SJSA1 (cell line): ENCODE measurements around the gene KRAS. TPM values are rescaled to one million over a fixed set of nuclear protein-coding genes. Genes with fewer than 3 reads are reported as not detected.

Experiments
- DNase-seq, 2 experiments: peaks; one replicate each; pipeline ENCODE4 v3.0.0-alpha.2; 2015 to 2020; ENCODE audit warnings: low spot score in 2 of 2, low read depth in 1 of 2
- H3K27ac ChIP-seq: fragments of 250-450 bp; sonication (Bioruptor Pico); 2 replicates; pipeline ENCODE4 v1.5.1; 2020; ENCODE audit warnings: mild to moderate bottlenecking, moderate library complexity
- H3K27me3 ChIP-seq: fragments of 250-450 bp; sonication (Bioruptor Pico); replicated peaks from 2 replicates; pipeline ENCODE4 v1.5.1; 2020; ENCODE audit warnings: mild to moderate bottlenecking, moderate library complexity
- H3K36me3 ChIP-seq: fragments of 250-450 bp; sonication (Bioruptor Pico); 2 replicates; pipeline ENCODE4 v1.5.1; 2020; ENCODE audit warnings: mild to moderate bottlenecking
- H3K4me1 ChIP-seq: fragments of 250-450 bp; sonication (Bioruptor Pico); replicated peaks from 2 replicates; pipeline ENCODE4 v1.6.1; 2021; ENCODE audit warnings: mild to moderate bottlenecking
- H3K4me3 ChIP-seq: fragments of 250-450 bp; sonication (Bioruptor Pico); 2 replicates; pipeline ENCODE4 v1.5.1; 2020; ENCODE audit warnings: mild to moderate bottlenecking
- H3K9me3 ChIP-seq: fragments of 250-450 bp; sonication (Bioruptor Pico); replicated peaks from 2 replicates; pipeline ENCODE4 v1.5.1; 2020; ENCODE audit warnings: mild to moderate bottlenecking
- total RNA-seq: library from RNA; depleted of rRNA; stranded (reverse); fragments of >200 nt; shearing (Covaris generic); gene quantifications from 2 replicates; pipeline ENCODE4 v1.2.3, GENCODE V29; 2014

Gene KRAS
- total RNA-seq, 1 experiment from 2014 or later: 18.7 TPM

GRCh38 chr12:25266497-25266896 is 15.8 kb upstream of the KRAS start:
- DNase-seq: no peak
- no peaks in the 10 kb centered on the region for H3K27me3 ChIP-seq
- H3K9me3 ChIP-seq: no peaks in the 10 kb centered on the region
- H3K27ac ChIP-seq: no peak overlapping the region
- H3K4me1 ChIP-seq: no peaks in the 10 kb centered on the region
- no peaks in the 10 kb centered on the region for H3K36me3 ChIP-seq
- H3K4me3 ChIP-seq: no peak overlapping the region

GRCh38 chr12:25264862-25265261 is 14.1 kb upstream of the KRAS start:
- Histone ChIP-seq H3K9me3 (no peaks in the 10 kb centered on the region), H3K27me3 (no peaks in the 10 kb centered on the region), H3K36me3 (no peaks in the 10 kb centered on the region), H3K4me1 (no peaks in the 10 kb centered on the region), H3K27ac (no peak overlapping the region), H3K4me3 (no peak overlapping the region)
- DNase-seq: no peak

- H3K27me3 ChIP-seq: no peaks in the 10 kb centered on the region
- DNase-seq: no peak
- no peaks in the 10 kb centered on the region for H3K36me3 ChIP-seq
- H3K27ac ChIP-seq: no peak overlapping the region
- H3K4me1 ChIP-seq: no peaks in the 10 kb centered on the region
- no peaks in the 10 kb centered on the region for H3K9me3 ChIP-seq
- no peak overlapping the region for H3K4me3 ChIP-seq
Measured at GRCh38 chr12:25264114-25264513, 13.4 kb upstream of the KRAS start.

- Histone ChIP-seq H3K9me3 (no peaks in the 10 kb centered on the region), H3K4me1 (no peaks in the 10 kb centered on the region), H3K4me3 (no peak overlapping the region), H3K27me3 (no peaks in the 10 kb centered on the region), H3K36me3 (no peaks in the 10 kb centered on the region), H3K27ac (no peak overlapping the region)
- DNase-seq: no peak
Measured at GRCh38 chr12:25263594-25263993, 12.9 kb upstream of the KRAS start.

GRCh38 chr12:25262389-25263074 is 11.8 kb upstream of the KRAS start:
- no peaks in the 10 kb centered on the region for H3K9me3 ChIP-seq
- no peak for DNase-seq

GRCh38 chr12:25257590-25258324 is 7.0 kb upstream of the KRAS start:
- H3K27ac ChIP-seq: no peak overlapping the region
- no peak for DNase-seq
- no peaks in the 10 kb centered on the region for H3K9me3 ChIP-seq
- no peak overlapping the region for H3K4me3 ChIP-seq
- H3K36me3 ChIP-seq: no peaks in the 10 kb centered on the region
- no peaks in the 10 kb centered on the region; the same call in 1 of the 2 replicates for H3K4me1 ChIP-seq
- H3K27me3 ChIP-seq: no peaks in the 10 kb centered on the region

More at GRCh38 chr12:25262389-25263074, 11.8 kb upstream of the KRAS start:
- Histone ChIP-seq H3K4me1 (no peaks in the 10 kb centered on the region), H3K4me3 (no peak overlapping the region), H3K36me3 (no peaks in the 10 kb centered on the region), H3K27ac (no peak overlapping the region), H3K27me3 (no peaks in the 10 kb centered on the region)

GRCh38 chr12:25256826-25257225 is 6.1 kb upstream of the KRAS start:
- Histone ChIP-seq H3K9me3 (no peaks in the 10 kb centered on the region), H3K4me1 (no peaks in the 10 kb centered on the region; the same call in 1 of the 2 replicates), H3K4me3 (no peak overlapping the region), H3K36me3 (no peaks in the 10 kb centered on the region), H3K27ac (no peak overlapping the region), H3K27me3 (no peaks in the 10 kb centered on the region)
- no peak for DNase-seq

GRCh38 chr12:25256005-25256404 is 5.3 kb upstream of the KRAS start:
- DNase-seq: no peak
- Histone ChIP-seq H3K27ac (no peak overlapping the region), H3K4me3 (no peak overlapping the region), H3K4me1 (peaks cover 3% of the 10 kb centered on the region; the same call in 1 of the 2 replicates), H3K36me3 (peaks cover 2% of the 10 kb centered on the region; the same call in 1 of the 2 replicates), H3K9me3 (no peaks in the 10 kb centered on the region), H3K27me3 (no peaks in the 10 kb centered on the region)

GRCh38 chr12:25254271-25254880 is 3.6 kb upstream of the KRAS start:
- DNase-seq: no peak
- Histone ChIP-seq H3K27ac (no peak overlapping the region), H3K4me1 (peaks cover 7% of the 10 kb centered on the region), H3K27me3 (no peaks in the 10 kb centered on the region), H3K4me3 (no peak overlapping the region), H3K36me3 (peaks cover 9% of the 10 kb centered on the region), H3K9me3 (no peaks in the 10 kb centered on the region)

GRCh38 chr12:25253371-25254068 is 2.8 kb upstream of the KRAS start:
- Histone ChIP-seq H3K9me3 (no peaks in the 10 kb centered on the region), H3K27ac (no peak overlapping the region), H3K4me3 (no peak overlapping the region), H3K36me3 (peaks cover 9% of the 10 kb centered on the region), H3K27me3 (no peaks in the 10 kb centered on the region), H3K4me1 (peaks cover 7% of the 10 kb centered on the region)
- no peak for DNase-seq

- H3K9me3 ChIP-seq: no peaks in the 10 kb centered on the region
- peaks cover 7% of the 10 kb centered on the region for H3K4me1 ChIP-seq
- no peaks in the 10 kb centered on the region for H3K27me3 ChIP-seq
- H3K4me3 ChIP-seq: no peak overlapping the region
- H3K36me3 ChIP-seq: peaks cover 9% of the 10 kb centered on the region
- H3K27ac ChIP-seq: no peak overlapping the region
- no peak for DNase-seq
Measured at GRCh38 chr12:25252946-25253345, 2.2 kb upstream of the KRAS start.

- Histone ChIP-seq H3K9me3 (no peaks in the 10 kb centered on the region), H3K4me3 (peak overlapping the region; percentile 83), H3K4me1 (peaks cover 7% of the 10 kb centered on the region), H3K36me3 (peaks cover 9% of the 10 kb centered on the region), H3K27ac (peak overlapping the region; percentile 63), H3K27me3 (no peaks in the 10 kb centered on the region)
- DNase-seq: no peak
Measured at GRCh38 chr12:25251769-25252168, 1.0 kb upstream of the KRAS start.

GRCh38 chr12:25249931-25250738 is 594 bp downstream of the KRAS start:
- DNase-seq: peak; percentile 33 to 51

More at GRCh38 chr12:25249931-25250738, 594 bp downstream of the KRAS start:
- H3K27ac ChIP-seq: peak overlapping the region; percentile 81
- H3K4me3 ChIP-seq: peak overlapping the region; percentile 83
- no peaks in the 10 kb centered on the region for H3K27me3 ChIP-seq
- H3K4me1 ChIP-seq: peaks cover 7% of the 10 kb centered on the region
- no peaks in the 10 kb centered on the region for H3K9me3 ChIP-seq
- H3K36me3 ChIP-seq: peaks cover 10% of the 10 kb centered on the region
